Measurements from ENCODE around the gene MYLK.

The MYLK gene

GRCh38 chr3:123640740-123641462 is 243.2 kb downstream of the MYLK start:
- H3K36me3 ChIP-seq (ENCODE audit: insufficient read depth): no peaks in the 10 kb centered on the region
- H4K20me1 ChIP-seq (ENCODE audit: insufficient read depth): no peaks in the 10 kb centered on the region
- no peak overlapping the region for H3K4me3 ChIP-seq (IDR thresholded peaks at IDR 0.05; ENCODE audit: insufficient read depth, low read depth, low read length)
- no peaks in the 10 kb centered on the region for H3K79me2 ChIP-seq (ENCODE audit: insufficient read depth, low read depth)
- H3K27me3 ChIP-seq (ENCODE audit: insufficient read depth, low read depth): no peaks in the 10 kb centered on the region
- no peak overlapping the region for H2AFZ ChIP-seq (ENCODE audit: low read depth)
- H3K9ac ChIP-seq: no peak overlapping the region
- H3K4me2 ChIP-seq: no peak overlapping the region
- TF ChIP-seq CTCF (conservative IDR thresholded peaks at IDR 0.05; ENCODE audit: low read depth, low read length): no peak
- no peaks in the 10 kb centered on the region for H3K4me1 ChIP-seq (ENCODE audit: low read depth, poor library complexity, severe bottlenecking)
- no peak overlapping the region for H3K27ac ChIP-seq

- no peak overlapping the region for H3K27ac ChIP-seq
- H3K4me3 ChIP-seq (IDR thresholded peaks at IDR 0.05; ENCODE audit: insufficient read depth, low read depth, low read length): no peak overlapping the region
- H3K79me2 ChIP-seq (ENCODE audit: insufficient read depth, low read depth): no peaks in the 10 kb centered on the region
- TF ChIP-seq CTCF (conservative IDR thresholded peaks at IDR 0.05; ENCODE audit: low read depth, low read length): no peak
- no peaks in the 10 kb centered on the region for H3K36me3 ChIP-seq (ENCODE audit: insufficient read depth)
- no peak overlapping the region for H3K9ac ChIP-seq
- H3K4me2 ChIP-seq: no peak overlapping the region
- H3K4me1 ChIP-seq (ENCODE audit: low read depth, poor library complexity, severe bottlenecking): no peaks in the 10 kb centered on the region
- no peak overlapping the region for H2AFZ ChIP-seq (ENCODE audit: low read depth)
- H4K20me1 ChIP-seq (ENCODE audit: insufficient read depth): no peaks in the 10 kb centered on the region
- no peaks in the 10 kb centered on the region for H3K27me3 ChIP-seq (ENCODE audit: insufficient read depth, low read depth)
Measured at GRCh38 chr3:123640311-123640710, 243.8 kb downstream of the MYLK start.

- Histone ChIP-seq H3K79me2 (ENCODE audit: insufficient read depth, low read depth) (no peaks in the 10 kb centered on the region), H3K27ac (no peak overlapping the region), H3K4me2 (no peak overlapping the region), H3K36me3 (ENCODE audit: insufficient read depth) (no peaks in the 10 kb centered on the region), H3K27me3 (ENCODE audit: insufficient read depth, low read depth) (no peaks in the 10 kb centered on the region), H2AFZ (ENCODE audit: low read depth) (no peak overlapping the region), H3K4me1 (ENCODE audit: low read depth, poor library complexity, severe bottlenecking) (no peaks in the 10 kb centered on the region), H4K20me1 (ENCODE audit: insufficient read depth) (no peaks in the 10 kb centered on the region), H3K4me3 (IDR thresholded peaks at IDR 0.05; ENCODE audit: insufficient read depth, low read depth, low read length) (no peak overlapping the region), H3K9ac (no peak overlapping the region)
- TF ChIP-seq CTCF (conservative IDR thresholded peaks at IDR 0.05; ENCODE audit: low read depth, low read length): no peak
Measured at GRCh38 chr3:123638936-123639689, 245.0 kb downstream of the MYLK start.

- Histone ChIP-seq H2AFZ (ENCODE audit: low read depth) (no peak overlapping the region), H4K20me1 (ENCODE audit: insufficient read depth) (no peaks in the 10 kb centered on the region), H3K36me3 (ENCODE audit: insufficient read depth) (no peaks in the 10 kb centered on the region)
Measured at GRCh38 chr3:123637841-123638240, 246.3 kb downstream of the MYLK start.

More at GRCh38 chr3:123637841-123638240, 246.3 kb downstream of the MYLK start:
- Histone ChIP-seq H3K4me2 (no peak overlapping the region), H3K4me3 (IDR thresholded peaks at IDR 0.05; ENCODE audit: insufficient read depth, low read depth, low read length) (no peak overlapping the region), H3K27me3 (ENCODE audit: insufficient read depth, low read depth) (no peaks in the 10 kb centered on the region), H3K79me2 (ENCODE audit: insufficient read depth, low read depth) (no peaks in the 10 kb centered on the region), H3K4me1 (ENCODE audit: low read depth, poor library complexity, severe bottlenecking) (no peaks in the 10 kb centered on the region), H3K27ac (no peak overlapping the region), H3K9ac (no peak overlapping the region)
- no peak for TF ChIP-seq CTCF (conservative IDR thresholded peaks at IDR 0.05; ENCODE audit: low read depth, low read length)
